Cortex of kidney (tissue), 1 donor: Measurements from ENCODE around the gene CSN1S1.
"Not testable (repeated sequence)": the region's sequence is repeated elsewhere in the genome, so short reads cannot be mapped to it uniquely, and the experiment has no call there.

ENCODE experiments used
- DNase-seq: peaks from one replicate; lab custom pipeline; 2025; lab: John Stamatoyannopoulos, UW

CSN1S1 gene, protein sequence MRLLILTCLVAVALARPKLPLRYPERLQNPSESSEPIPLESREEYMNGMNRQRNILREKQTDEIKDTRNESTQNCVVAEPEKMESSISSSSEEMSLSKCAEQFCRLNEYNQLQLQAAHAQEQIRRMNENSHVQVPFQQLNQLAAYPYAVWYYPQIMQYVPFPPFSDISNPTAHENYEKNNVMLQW

DNA sequence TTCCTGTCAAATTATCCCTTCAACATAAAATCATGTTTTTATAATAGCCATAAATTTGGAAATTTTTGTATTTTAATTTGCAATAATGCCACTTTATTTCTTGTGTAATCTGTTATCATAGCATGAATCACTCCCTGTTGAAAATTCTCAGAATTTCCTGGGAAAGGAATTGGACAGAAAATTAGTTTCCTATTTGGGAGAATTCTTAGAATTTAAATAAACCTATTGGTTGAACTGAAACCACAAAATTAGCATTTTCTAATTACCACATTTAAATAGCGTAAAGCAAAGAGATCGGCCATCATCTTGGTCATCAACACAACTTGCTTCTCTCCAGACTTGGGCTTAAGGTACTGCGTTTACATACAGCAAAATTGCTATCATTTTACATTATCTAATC, at the start of gene CSN1S1:
CSN1S1 (plus strand) TSS at position 301 of the 400 bp plus-strand sequence. CDS start 1,488 bp downstream, outside the sequence.
- no peak for DNase-seq

DNA sequence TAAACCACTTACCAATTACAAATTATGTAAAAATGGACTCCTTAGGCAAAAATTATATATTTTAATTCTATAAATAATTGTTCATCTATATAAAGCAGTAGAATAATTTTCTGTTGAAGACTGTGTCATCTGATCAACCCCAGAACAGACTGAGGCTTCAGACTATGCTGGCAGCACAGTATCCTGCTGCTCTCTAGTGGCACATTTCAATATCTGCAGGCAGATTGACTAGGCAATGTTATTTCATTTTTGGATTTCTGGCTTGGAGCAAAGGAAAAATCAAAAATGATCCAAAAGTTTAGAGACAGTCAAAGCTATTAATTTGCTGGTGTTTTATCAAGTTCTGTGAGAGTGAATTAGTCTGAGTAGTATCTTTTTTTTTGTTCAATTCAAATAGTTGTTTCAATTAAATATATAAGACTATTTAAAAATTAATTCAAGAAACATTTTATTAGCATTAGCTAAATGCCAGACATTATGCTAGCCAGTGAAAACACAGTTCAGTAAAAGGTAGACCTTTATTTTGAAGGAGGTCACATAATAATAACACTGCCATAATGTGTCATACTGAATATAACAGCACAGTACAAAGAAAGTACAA, 49.6 kb upstream of the CSN1S1 start:
- no peak for DNase-seq

DNA sequence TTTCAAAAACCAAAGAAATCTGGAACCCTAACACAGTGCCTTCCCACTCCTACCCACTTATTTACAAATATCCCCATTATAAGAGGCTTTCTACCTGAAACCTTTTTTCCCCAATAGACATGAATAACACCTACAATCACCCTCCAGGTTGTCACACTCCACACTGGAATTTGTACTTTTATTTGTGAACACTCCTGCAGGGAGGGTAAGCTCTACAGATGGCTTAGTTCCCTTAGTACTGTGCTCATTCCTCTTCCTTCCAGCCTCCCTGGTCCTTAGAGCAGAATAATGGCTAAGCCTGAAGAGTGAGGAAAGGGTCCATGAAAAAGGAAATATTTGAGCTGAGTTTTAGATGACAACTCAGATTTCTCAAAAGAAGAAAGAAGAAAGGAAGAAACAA, 48.7 kb upstream of the CSN1S1 start:
- DNase-seq, result no peak

DNA sequence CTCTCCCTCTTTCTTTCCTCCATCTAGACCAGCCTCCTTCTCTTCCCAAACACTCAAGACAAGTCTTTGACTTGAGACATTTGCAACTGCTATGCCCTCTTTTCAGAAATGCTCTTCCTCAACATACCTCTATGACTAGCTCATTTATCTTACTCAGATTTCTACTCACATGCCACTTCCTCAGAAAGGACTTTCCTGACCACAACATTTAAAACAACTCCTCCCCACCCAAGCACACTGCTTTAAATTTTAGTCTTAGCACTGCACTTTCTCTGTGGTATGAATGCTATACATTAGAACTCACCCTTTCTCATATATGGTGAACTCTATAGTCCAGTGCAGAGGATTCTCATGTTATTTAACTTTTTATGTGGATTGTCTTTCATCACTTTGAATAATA, 42.5 kb upstream of the CSN1S1 start:
- no peak for DNase-seq

DNA sequence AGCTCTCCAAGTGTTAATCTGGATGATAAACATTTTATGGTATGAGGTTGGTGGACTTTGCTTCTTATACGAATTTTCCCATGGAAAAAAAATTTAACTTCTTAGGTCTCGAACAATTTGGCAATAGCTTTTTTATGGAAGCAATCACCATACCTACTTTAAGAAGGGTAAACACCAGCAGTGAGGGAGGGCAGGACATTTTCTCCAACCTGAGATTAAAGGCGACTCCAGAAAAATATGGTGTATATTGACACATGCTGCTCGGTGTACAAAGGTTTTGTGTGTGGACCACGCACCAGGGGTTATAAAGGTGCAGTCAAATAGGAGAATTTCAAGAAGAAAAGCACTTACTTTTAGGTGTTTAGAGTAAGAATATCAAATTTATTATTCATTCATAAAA, 36.7 kb upstream of the CSN1S1 start:
- no peak for DNase-seq

DNA sequence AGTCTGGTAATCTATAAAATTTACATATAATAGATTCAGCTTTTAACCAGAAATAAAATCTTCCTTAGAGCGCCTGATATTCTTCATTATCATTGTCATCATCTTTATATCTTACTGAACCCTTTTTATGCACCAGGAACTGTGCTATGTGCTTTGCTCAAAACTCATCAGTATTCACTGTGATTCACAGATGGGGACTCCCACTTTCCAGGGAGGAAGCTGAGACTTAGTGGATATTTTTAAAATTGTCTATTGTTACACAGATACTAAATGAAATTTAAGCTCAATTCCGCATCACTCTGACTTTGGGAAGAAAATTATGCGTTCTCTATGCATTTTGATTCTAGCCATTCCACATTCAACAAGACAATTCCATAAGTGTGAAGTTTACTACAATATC, 36.1 kb upstream of the CSN1S1 start:
- DNase-seq, result no peak

DNA sequence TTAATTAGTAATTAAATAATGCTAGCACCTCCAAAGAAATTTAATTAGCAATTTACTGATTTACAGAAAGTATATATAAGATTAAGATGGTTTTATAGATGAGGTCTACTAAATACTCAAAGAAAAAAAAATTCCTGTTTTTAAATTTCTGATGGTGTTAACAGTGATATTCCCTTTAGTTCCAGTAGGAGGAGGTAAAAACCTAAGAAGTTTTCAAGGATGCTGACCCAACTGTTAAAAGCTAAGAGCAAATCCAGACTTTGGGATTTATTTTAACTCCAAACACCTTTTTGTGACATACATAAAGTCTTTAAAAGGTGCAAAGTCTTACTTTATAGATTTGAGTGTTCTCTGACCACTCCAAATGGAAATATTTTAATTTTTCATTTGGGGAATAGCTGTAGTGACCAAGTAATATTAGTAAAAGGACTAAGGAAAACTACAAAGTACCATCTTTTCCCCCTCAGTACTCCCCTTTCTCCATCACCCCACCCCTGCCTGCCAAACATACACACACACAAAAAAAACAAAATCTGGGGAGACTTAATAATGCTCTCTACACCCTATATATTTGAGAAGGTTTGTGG, 34.2 kb upstream of the CSN1S1 start:
- DNase-seq, result no peak

DNA sequence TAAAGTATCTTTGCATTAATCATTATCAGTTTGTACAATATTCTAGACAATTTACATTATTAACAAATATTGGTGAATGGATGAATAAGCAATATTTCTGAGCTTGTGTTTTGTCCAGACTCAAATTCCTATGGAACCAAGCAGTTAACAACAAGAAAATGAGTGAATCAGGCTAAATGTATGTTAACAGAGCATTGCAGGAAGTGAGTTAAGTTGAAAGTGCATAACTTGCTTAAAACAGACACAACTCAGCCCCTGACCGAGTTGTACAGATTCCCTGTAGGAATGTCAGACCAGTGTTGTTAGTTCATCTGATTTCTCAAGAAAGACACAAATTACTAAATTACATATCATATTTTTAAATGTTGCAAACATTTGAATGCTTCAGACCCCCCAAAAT, 23.7 kb upstream of the CSN1S1 start:
- DNase-seq, result no peak

DNA sequence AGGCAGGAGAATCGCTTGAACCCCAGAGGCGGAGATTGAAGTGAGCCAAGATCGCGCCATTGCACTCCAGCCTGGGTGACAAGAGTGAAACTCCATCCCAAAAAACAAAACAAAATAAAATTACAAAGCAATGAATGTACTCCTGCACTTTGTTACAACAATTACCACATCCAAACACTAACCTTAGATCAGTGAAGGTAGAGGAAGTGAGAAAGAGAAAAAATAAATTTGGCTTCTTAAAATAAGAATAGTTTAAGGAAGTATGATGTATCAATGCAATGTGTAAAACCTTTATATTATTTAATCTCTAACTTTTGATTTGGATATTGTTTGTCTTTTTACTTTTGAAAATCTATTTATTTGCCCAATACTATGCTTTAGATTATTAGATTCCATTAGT, 21.7 kb upstream of the CSN1S1 start:
- no peak for DNase-seq

DNA sequence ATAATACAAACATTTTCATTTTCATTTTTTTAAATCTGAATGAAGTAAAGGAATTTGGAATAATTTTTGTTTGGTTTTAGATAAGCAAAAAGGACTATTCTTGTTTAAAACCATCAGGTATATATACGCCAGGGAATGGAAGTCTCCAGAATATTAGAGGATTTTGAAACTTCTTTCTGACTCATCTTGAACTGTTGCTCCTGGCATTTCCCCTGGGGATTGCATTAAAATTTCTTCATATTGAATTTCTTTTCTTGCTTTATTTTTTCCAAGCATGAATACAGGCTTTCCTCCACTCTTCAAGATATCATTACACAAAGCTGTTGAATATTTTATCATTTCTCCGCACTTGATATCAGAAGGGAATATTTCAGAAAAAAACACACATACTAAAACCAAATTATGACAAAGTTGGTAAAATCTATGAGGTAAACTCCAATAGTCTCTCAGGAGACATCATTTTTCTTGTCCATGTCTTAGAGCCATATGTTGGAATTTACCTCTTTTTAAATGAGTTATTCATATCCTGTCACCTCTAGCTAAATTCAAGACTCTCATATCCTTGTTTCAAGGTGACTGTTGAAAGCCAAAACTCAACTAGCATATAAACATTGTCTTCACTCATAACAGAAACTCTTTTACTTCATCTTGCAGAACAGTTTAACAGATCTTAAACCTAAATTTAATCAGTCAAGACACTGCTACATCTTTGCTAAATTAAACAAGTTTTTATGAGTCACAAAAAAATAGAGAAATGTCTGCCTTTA, 20.7 kb upstream of the CSN1S1 start:
- DNase-seq, result no peak

DNA sequence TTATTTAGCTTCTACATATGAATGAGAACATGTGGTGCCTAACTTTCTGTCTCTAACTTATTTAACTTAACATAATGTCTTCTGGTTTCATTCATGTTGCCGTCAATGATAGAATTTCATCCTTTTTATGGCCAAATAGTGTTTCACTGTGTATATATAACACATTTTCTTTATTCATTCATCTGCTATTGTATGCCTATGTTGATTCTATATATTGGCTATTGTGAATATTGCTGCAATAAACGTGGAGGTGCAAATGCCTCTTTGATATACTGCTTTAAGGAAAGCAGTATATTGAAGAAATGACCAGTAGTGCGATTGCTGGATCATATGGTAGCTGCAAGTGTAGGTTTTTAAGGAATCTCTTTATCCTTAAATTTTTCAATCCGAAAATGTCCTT, 10.0 kb upstream of the CSN1S1 start:
- no peak for DNase-seq

DNA sequence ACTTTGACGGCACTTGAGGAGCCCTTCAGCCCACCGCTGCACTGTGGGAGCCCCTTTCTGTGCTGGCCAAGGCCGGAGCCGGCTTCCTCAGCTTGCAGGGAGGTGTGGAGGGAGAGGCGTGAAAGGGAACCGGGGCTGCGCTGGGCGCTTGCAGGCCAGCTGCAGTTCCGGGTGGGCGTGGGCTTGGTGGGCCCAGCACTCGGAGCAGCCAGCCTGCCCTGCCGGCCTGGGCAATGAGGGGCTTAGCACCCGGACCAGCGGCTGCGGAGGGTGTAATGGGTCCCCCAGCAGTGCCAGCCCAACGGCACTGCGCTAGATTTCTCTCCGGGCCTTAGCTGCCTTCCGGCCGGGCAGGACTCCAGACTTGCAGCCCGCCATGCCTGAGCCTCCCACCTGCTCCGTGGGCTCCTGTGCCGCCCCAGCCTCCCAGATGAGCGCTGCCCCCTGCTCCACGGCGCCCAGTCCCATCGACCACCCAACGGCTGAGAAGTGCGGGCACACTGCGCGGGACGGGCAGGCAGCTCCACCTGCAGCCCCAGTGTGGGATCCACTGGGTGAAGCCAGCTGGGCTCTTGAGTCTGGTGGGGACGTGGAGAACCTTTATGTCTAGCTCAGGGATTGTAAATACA, 7.0 kb upstream of the CSN1S1 start:
- not testable (repeated sequence) for DNase-seq

DNA sequence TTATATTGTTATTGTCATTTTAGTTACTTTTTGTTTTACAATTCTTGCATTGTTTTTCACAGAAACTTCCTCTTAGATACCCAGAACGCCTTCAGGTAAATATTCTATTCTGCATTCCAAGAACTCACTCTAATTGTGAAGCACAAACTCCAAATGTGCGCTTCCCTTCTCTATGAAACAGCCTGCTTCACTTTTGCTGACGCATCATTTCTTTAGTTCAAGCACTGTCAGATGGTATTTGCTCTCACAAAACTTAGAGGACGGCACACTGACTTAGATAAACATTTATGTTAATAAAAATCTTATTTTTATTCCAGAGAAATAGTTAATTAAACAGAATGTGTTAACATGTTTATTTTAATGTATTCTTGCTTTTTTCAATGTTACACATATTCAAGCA, 3.3 kb downstream of the CSN1S1 start:
- no peak for DNase-seq

DNA sequence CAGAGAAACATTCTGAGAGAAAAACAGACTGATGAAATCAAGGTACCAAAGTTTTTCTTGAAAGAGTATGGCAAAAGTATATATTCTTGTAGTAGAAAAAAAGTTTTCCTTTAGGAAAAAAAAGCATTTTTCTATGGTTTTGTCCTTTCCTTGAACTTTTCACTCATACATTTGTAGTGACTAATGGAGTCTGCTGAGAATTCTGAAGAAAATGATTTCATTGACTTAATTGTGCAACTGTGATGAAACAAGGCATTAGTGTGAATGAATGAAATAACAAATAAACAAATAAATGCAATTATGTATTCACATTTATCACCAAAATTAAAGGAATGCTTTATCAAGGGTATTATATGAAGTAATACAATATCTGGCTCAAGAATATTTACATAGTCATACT, 5.7 kb downstream of the CSN1S1 start:
- no peak for DNase-seq

DNA sequence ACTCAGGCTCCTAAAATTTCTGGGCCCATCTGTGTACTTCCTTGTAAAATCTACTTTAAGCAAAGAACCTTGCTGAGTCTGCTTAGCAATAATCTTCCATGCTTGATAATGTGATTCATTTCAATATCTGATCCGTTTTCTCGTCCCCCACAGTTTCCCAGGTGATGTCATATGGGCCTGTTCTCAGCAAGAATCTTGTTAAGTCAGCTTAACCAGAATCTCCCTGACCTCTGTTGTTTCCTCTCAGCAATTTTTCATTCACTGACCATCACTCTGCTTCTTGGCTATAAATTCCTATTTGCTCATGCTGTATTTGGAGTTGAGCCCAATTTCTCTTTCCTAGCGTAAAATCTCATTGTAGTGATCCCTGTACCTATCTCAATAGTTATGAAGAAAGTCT, 20.7 kb downstream of the CSN1S1 start:
- DNase-seq, result no peak

DNA sequence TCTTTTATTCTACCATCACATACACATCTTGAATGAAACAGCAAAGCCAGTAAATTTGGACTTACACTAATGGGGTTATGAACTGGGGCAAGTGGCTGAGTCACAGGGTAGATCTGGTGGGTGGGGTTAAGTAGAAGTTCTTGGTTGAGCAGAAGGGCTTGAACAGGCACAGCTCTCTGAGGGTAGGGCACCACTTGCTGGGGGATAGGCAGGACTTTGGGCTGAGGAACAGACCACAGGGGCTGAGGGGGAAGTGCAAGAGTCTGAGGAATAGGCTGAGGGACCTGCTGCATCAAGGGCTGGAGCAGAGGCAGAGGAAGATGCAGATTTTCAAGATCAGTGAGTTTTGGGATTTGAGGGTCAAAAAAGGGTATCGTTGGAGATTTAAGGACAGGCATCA, 26.3 kb downstream of the CSN1S1 start:
- DNase-seq, result no peak

DNA sequence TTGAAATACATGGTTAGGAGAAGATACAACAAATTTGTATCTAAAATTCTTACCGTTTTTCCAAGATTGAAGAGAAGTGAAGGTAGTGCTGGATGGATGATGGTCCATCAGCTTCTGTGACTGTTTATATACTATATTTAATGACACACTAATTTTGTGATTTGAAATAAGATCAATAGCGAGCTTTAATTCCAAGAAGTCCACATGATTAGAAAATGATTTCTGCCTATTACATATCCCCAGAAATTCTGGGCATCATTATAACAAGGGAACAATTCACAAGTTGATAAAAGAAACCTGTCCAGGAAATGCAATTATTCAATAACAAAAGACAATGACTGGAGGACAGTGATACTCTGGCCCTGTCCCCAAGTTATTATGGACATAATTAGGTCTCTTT, 34.8 kb downstream of the CSN1S1 start, which contains the start of gene CSN2:
CSN2 (minus strand) TSS at position 101 of the 400 bp plus-strand sequence. CDS start 4,733 bp downstream, outside the sequence.
- DNase-seq, result no peak

DNA sequence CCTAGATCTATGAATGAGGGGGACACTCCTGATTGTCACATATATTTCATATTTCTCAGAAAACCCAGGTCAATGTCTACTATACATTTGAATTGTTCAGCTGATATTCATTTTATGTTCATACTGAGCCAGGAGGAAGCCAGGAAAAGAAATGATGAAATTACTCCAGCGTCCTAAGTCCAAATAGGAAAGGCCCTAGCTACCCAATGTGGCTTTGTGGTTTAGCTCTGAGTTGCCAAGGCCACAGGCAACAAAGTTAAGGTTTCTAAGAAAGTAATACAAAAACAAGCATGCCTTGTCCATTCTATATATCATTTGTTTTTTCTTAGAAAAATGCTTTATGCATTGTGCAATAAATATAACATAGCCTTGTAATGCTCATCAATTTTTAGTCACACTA, 39.2 kb downstream of the CSN1S1 start:
- no peak for DNase-seq

DNA sequence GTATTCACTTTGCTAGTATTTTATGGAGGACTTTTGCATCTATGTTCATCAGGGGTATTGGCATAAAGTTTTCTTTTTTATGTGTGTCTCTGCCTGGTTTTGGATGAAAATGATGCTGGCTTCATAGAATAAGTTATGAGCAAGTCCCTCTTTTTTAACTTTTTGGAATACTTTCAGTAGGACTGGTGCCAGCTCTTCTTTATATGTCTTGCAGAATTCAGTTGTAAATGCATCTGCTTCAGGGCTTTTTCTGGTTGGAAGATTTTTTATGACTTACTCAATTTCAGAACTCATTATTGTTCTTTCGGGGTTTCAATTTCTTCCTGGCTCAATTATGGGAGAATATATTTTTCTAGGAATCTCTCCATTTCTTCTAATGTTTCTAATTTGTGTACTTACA, 43.8 kb downstream of the CSN1S1 start:
- DNase-seq, result no peak

DNA sequence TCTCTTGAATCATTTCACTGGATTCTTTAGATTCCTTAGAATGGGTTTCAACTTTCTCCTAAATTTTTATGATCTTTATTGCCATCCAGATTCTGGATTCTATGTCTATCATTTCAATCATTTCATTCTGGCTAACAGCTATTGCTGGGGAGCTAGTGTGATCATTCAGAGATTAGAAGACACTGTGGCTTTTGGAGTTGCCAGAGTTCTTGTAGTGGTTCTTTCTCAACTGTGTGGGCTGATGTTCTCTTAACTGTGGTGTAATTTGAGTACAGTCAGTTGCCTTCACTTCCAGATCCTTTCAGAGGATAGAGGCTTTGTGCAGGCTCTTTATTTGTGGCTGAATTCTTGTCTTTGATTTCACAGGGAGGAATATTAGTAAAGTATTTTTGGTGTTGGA, 46.7 kb downstream of the CSN1S1 start:
- no peak for DNase-seq

DNA sequence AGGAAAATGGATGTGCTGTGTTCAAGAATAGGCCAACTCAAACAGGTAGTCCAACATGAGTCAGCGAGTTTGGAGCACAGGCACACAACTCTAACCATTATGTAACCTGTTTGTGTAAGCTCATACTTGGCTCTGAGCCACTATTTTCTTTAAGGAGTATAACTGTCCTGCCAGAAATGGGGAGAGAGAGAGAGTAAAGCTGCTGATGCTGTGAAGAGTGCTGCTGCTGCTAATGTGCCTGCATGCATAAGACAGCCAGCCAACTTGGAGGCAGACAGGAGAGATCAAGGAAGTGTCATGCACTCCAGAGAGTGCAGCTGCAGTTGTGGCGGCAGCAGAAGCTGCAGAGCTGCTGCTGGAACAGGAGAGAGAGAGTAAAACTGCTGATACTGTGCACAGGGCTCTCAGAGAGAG, 53.2 kb downstream of the CSN1S1 start:
- no peak for DNase-seq

DNA sequence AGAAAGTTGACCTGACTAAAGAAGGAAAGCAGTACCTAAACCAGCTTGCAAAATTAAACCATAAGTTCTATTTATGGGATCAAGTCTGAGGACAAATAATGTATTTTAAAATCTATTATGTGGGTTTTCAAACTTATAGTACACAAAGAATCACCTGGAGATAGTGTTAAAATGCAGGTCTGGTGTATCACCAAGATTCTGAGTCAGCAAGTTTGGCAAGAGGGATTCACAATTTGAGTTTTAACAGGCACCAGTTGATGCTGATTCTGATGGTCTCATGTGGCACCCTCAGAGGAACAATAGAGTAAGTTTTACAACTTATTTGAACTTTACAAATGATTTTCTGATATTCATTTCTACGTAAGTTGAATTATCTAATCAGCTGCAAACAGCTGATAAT, 55.8 kb downstream of the CSN1S1 start:
- DNase-seq, result no peak

DNA sequence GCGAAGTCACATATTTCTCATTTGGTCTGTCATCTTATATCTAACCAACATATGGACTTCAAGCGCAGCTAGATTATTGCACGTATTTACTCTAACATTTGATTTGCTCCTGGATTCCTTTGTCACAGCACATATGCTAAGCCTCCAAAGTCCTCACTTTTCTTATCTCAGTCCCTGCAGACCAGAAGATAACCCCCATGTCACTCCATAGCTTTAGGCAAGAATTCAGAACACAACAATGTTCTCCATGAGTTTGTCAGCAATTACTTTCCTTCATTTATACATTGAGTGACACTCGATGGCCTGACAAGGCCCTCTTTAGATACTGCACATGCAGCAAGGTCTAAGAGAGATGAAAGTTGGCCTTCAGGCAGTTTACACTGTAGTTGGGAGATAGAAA, 60.1 kb downstream of the CSN1S1 start:
- no peak for DNase-seq
